Adipocyte (in vitro differentiated cells): Measurements from ENCODE around the gene WDR41.
A peak's percentile ranks its signal among the peaks of the same experiment; 100 is the strongest.
"Not testable (repeated sequence)": the region's sequence is repeated elsewhere in the genome, so short reads cannot be mapped to it uniquely, and the experiment has no call there.

Experiments
- DNase-seq: peaks from one replicate; pipeline ENCODE4 v3.0.0-alpha.2; 2015; ENCODE audit warnings: low read depth
- H3K27me3 ChIP-seq: replicated peaks from 2 replicates; pipeline ENCODE4 v1.7.0; 2013; ENCODE audit warnings: mild to moderate bottlenecking, low read length, moderate library complexity; ENCODE audit not compliant: control insufficient read depth, insufficient read depth
- H3K36me3 ChIP-seq: 2 replicates; pipeline ENCODE4 v1.7.0; 2013; ENCODE audit warnings: low read length, mild to moderate bottlenecking, moderate library complexity; ENCODE audit not compliant: control insufficient read depth, insufficient read depth, severe bottlenecking
- H3K4me1 ChIP-seq: 2 replicates; pipeline ENCODE4 v1.7.0; 2013; ENCODE audit warnings: mild to moderate bottlenecking, low read length, moderate library complexity; ENCODE audit not compliant: control insufficient read depth, insufficient read depth
- H3K4me3 ChIP-seq: 2 replicates; pipeline ENCODE4 v1.7.0; 2013; ENCODE audit warnings: mild to moderate bottlenecking, low read length, moderate library complexity
- H3K9ac ChIP-seq: 2 replicates; pipeline ENCODE4 v1.7.0; 2013; ENCODE audit warnings: mild to moderate bottlenecking, low read length, moderate library complexity
- H3K9me3 ChIP-seq: 2 replicates; pipeline ENCODE4 v1.7.0; 2013; ENCODE audit warnings: mild to moderate bottlenecking, low read length, moderate library complexity; ENCODE audit not compliant: control insufficient read depth

The WDR41 gene

GRCh38 chr5:77491783-77492652 is at the start of gene WDR41:
TSS of gene WDR41 (minus strand) at chr5:77492316. CDS start at chr5:77492220, 96 bp downstream.
- no peaks in the 10 kb centered on the region for H3K27me3 ChIP-seq
- peak within 1 kb of the TSS; percentile 99 for H3K9ac ChIP-seq
- no peaks in the 10 kb centered on the region for H3K9me3 ChIP-seq
- H3K4me3 ChIP-seq, result peak within 1 kb of the TSS; percentile 96
- peaks cover 10% of the 10 kb centered on the region for H3K4me1 ChIP-seq
- peaks cover 2% of the 10 kb centered on the region for H3K36me3 ChIP-seq
- DNase-seq, result peak; percentile 97

- Histone ChIP-seq H3K4me3 (no peak overlapping the region), H3K36me3 (no peaks in the 10 kb centered on the region), H3K9ac (no peak overlapping the region), H3K27me3 (no peaks in the 10 kb centered on the region), H3K4me1 (no peaks in the 10 kb centered on the region), H3K9me3 (peaks cover 7% of the 10 kb centered on the region)
- no peak for DNase-seq
These were observed 39.2 kb upstream of the WDR41 start for GRCh38 chr5:77531297-77531696.

GRCh38 chr5:77518304-77518703 is 26.2 kb upstream of the WDR41 start:
- H3K4me3 ChIP-seq, result no peak overlapping the region
- DNase-seq, result peak; percentile 4
- H3K9me3 ChIP-seq, result no peaks in the 10 kb centered on the region
- H3K27me3 ChIP-seq, result no peaks in the 10 kb centered on the region
- H3K9ac ChIP-seq, result no peak overlapping the region
- no peaks in the 10 kb centered on the region for H3K36me3 ChIP-seq
- H3K4me1 ChIP-seq, result no peaks in the 10 kb centered on the region

- H3K27me3 ChIP-seq, result peaks cover 5% of the 10 kb centered on the region
- no peak for DNase-seq
- H3K4me1 ChIP-seq, result no peaks in the 10 kb centered on the region
- no peaks in the 10 kb centered on the region for H3K36me3 ChIP-seq
- peaks cover 2% of the 10 kb centered on the region for H3K9me3 ChIP-seq
- no peak overlapping the region for H3K9ac ChIP-seq
- no peak overlapping the region for H3K4me3 ChIP-seq
These were observed 22.3 kb upstream of the WDR41 start for GRCh38 chr5:77514457-77514856.

GRCh38 chr5:77513321-77513720 is 21.2 kb upstream of the WDR41 start:
- peaks cover 2% of the 10 kb centered on the region for H3K9me3 ChIP-seq
- H3K4me3 ChIP-seq, result no peak overlapping the region
- peaks cover 7% of the 10 kb centered on the region for H3K27me3 ChIP-seq
- H3K36me3 ChIP-seq, result no peaks in the 10 kb centered on the region
- no peak for DNase-seq
- no peaks in the 10 kb centered on the region for H3K4me1 ChIP-seq
- no peak overlapping the region for H3K9ac ChIP-seq

- H3K9me3 ChIP-seq, result not testable (repeated sequence)
These were observed 9.0 kb upstream of the WDR41 start for GRCh38 chr5:77501132-77501531.

GRCh38 chr5:77499973-77500372 is 7.9 kb upstream of the WDR41 start:
- Histone ChIP-seq H3K9ac (no peak overlapping the region), H3K27me3 (no peaks in the 10 kb centered on the region), H3K4me3 (no peak overlapping the region), H3K36me3 (no peaks in the 10 kb centered on the region), H3K4me1 (no peaks in the 10 kb centered on the region), H3K9me3 (peaks cover 7% of the 10 kb centered on the region)
- no peak for DNase-seq

More at GRCh38 chr5:77501132-77501531, 9.0 kb upstream of the WDR41 start:
- DNase-seq, H3K9ac ChIP-seq, H3K27me3 ChIP-seq, H3K36me3 ChIP-seq, H3K4me1 ChIP-seq, H3K4me3 ChIP-seq: not testable (repeated sequence)

- Histone ChIP-seq H3K27me3 (no peaks in the 10 kb centered on the region), H3K9ac (no peak overlapping the region), H3K4me3 (no peak overlapping the region), H3K36me3 (no peaks in the 10 kb centered on the region), H3K9me3 (peaks cover 7% of the 10 kb centered on the region), H3K4me1 (no peaks in the 10 kb centered on the region)
- no peak for DNase-seq
These were observed 7.3 kb upstream of the WDR41 start for GRCh38 chr5:77499441-77499840.

GRCh38 chr5:77498952-77499351 is 6.8 kb upstream of the WDR41 start:
- Histone ChIP-seq H3K4me1 (no peaks in the 10 kb centered on the region), H3K9ac (no peak overlapping the region), H3K36me3 (no peaks in the 10 kb centered on the region), H3K27me3 (no peaks in the 10 kb centered on the region), H3K4me3 (no peak overlapping the region), H3K9me3 (peaks cover 7% of the 10 kb centered on the region)
- DNase-seq, result no peak

- Histone ChIP-seq H3K9ac (no peak overlapping the region), H3K27me3 (no peaks in the 10 kb centered on the region), H3K36me3 (no peaks in the 10 kb centered on the region), H3K4me1 (peaks cover 2% of the 10 kb centered on the region), H3K9me3 (no peaks in the 10 kb centered on the region), H3K4me3 (no peak overlapping the region)
- no peak for DNase-seq
These were observed 2.8 kb upstream of the WDR41 start for GRCh38 chr5:77494935-77495334.

GRCh38 chr5:77492653-77493000 is 511 bp upstream of the WDR41 start:
- no peaks in the 10 kb centered on the region for H3K36me3 ChIP-seq
- H3K9me3 ChIP-seq, result no peaks in the 10 kb centered on the region
- no peak for DNase-seq
- H3K27me3 ChIP-seq, result no peaks in the 10 kb centered on the region
- H3K4me1 ChIP-seq, result peaks cover 10% of the 10 kb centered on the region
- peak overlapping the region; percentile 96 for H3K4me3 ChIP-seq
- peak overlapping the region; percentile 99 for H3K9ac ChIP-seq
